Fibroblast of pulmonary artery (primary cell): ENCODE measurements around the gene TJAP1.
A peak's percentile ranks its signal among the peaks of the same experiment; 100 is the strongest.

ENCODE experiments used
- DNase-seq: peaks from one replicate; pipeline ENCODE4 v3.0.0-alpha.2; 2010; ENCODE audit warnings: low read depth
- H3K4me3 ChIP-seq: replicated peaks from 2 replicates; pipeline ENCODE4 v1.5.1; 2011; ENCODE audit warnings: low read depth, mild to moderate bottlenecking, control low read depth, low read length, moderate library complexity
- CTCF ChIP-seq: IDR thresholded peaks from 2 replicates; pipeline ENCODE4 v1.5.1; 2011; ENCODE audit warnings: mild to moderate bottlenecking, control low read depth, low read length, inconsistent platforms; ENCODE audit errors: missing control alignments

The TJAP1 gene

GRCh38 chr6:43509984-43510826, 32.8 kb downstream of the TJAP1 start, which contains the start of gene LRRC73:
LRRC73 (minus strand) TSS chr6:43510346; CDS start chr6:43509785, 561 bp downstream.
- TF ChIP-seq CTCF, result no peak
- peak within 1 kb of the TSS; percentile 53 for H3K4me3 ChIP-seq
- DNase-seq, result peak; percentile 83

- no peak overlapping the region for H3K4me3 ChIP-seq
- no peak for TF ChIP-seq CTCF
- DNase-seq, result no peak
Observed at GRCh38 chr6:43510827-43511163, 33.4 kb downstream of the TJAP1 start.

- no peak for TF ChIP-seq CTCF
- no peak for DNase-seq
- H3K4me3 ChIP-seq, result no peak overlapping the region
Observed at GRCh38 chr6:43511824-43512415, 34.5 kb downstream of the TJAP1 start.

GRCh38 chr6:43515808-43516207, 38.4 kb downstream of the TJAP1 start:
- no peak for DNase-seq
- H3K4me3 ChIP-seq, result peak overlapping the region; percentile 99
- TF ChIP-seq CTCF, result no peak

GRCh38 chr6:43516367-43516696, 39.0 kb downstream of the TJAP1 start:
- no peak for TF ChIP-seq CTCF
- peak overlapping the region; percentile 99 for H3K4me3 ChIP-seq
- no peak for DNase-seq

GRCh38 chr6:43516697-43517504, 39.5 kb downstream of the TJAP1 start, which contains the start of the genes POLR1C and YIPF3:
POLR1C (plus strand) TSS chr6:43517089; CDS start chr6:43517110, 21 bp downstream.
YIPF3 (minus strand) TSS chr6:43516926; CDS start chr6:43516807, 119 bp downstream.
- peak within 1 kb of the TSS; percentile 99 for H3K4me3 ChIP-seq
- TF ChIP-seq CTCF, result no peak
- DNase-seq, result peak; percentile 98
